Fibroblast of peridontal ligament (primary cell): ENCODE results near the gene TOM1L2.
A peak's percentile ranks its signal among the peaks of the same experiment; 100 is the strongest.

Experiments used
- DNase-seq: peaks from one replicate; pipeline ENCODE4 v3.0.0-alpha.2; 2010; ENCODE audit errors: extremely low read depth

The TOM1L2 gene

GRCh38 chr17:17994271-17995069, 22.3 kb upstream of the TOM1L2 start:
- peak; percentile 12 for DNase-seq

DNA sequence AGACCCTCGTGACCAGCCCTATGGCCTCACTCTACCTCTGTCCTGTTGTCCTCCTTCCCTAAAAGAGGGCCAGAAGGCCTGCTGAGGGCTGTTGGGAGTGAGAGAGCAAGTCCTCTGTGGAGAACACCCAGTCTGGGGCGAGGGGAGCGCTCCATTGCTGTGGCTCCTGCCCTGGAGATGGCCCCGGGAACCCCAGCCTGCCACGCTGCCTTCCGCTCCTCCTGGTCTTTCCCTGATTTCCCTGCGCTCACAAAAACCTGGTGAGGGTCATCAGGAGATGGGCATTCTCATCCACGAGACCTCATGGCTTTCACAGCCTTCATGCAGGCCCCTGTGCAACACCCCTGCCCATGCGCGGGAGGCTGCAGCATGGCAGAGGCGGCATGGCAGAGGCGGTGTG, 21.7 kb upstream of the TOM1L2 start:
- DNase-seq: no peak

GRCh38 chr17:17993366-17993765, 21.2 kb upstream of the TOM1L2 start:
- no peak for DNase-seq

- DNase-seq: no peak
Measured at GRCh38 chr17:17990282-17990681, 18.1 kb upstream of the TOM1L2 start.

GRCh38 chr17:17989618-17990017, 17.4 kb upstream of the TOM1L2 start:
- no peak for DNase-seq

DNA sequence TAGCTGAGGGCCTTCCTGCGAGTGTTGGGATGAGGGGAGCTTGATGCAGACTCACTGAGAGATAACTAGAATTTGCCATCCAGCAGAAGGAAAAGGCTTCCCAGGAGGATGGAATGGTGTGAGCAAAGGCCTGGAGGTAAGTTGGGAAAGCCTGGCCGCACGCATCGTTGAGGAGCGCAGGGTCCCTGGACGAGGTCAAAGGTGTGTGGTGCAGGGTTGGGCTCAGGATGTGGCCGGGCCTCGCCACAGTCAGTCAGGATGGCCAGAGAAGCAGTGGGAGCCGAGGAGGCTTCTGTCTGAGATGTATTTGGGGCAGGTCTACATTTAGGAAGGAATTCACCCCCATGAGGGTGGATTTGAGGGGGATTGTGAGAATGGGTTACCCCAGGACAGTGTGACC, 16.9 kb upstream of the TOM1L2 start:
- DNase-seq: no peak

DNA sequence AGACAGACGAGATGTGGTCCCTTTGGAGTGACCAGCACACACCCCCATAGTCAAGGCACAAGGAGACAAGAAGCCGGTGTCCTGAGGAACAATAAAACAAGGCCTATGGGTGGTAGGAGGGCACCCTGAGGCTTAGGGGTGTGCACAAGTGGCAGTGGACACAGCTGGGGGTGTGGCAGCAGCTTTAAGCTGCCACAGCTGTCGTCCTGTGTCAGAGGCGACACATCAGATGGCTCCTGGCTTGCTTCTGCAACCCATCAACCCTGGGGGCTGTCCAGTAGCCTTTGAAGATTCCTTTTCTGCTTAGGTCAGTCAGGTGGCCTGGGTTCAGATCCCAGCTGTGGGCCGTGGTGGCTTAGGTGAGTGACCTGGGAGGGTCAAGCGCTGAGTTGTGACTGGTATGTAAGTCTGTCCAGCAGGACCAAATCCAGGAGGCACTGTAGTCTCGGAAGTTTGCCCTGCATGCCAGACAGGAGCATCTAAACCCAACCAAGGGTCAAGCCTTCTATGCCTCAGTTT, 16.3 kb upstream of the TOM1L2 start:
- DNase-seq: no peak

DNA sequence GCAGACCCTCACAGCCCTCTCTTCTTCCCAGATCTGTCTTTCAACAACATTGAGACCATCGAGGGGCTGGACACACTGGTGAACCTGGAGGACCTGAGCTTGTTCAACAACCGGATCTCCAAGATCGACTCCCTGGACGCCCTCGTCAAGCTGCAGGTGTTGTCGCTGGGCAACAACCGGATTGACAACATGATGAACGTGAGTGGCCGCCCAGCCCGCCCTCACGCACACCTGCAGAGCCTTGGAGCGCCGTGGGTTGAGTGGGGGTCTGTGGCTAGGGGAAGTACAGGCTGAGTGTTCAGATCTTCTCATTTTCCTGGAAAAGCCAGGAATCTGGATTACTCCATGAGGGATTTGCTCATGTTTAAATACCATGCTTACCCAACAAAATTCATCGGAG, 15.7 kb upstream of the TOM1L2 start:
- no peak for DNase-seq

- DNase-seq: no peak
Measured at GRCh38 chr17:17987187-17987896, 15.1 kb upstream of the TOM1L2 start.

DNA sequence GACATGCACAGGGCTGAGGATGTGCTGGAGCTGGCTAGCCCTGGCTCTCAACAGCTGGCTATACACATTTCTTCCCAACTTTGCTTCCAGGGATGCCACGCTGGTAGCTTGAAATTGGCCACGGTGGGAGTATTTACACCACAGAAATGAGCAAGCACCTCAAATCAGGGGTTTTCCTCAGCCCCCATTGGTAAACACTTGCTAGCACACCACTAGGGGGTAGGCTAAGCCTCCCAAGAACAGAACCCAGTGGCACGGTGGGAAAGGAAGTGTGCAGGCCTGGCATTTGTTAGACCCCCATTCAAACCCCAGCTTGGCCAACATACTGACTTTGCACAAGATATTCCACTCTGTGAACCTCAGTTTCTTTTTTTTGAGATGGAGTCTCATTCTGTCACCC, 13.4 kb upstream of the TOM1L2 start:
- DNase-seq: no peak

GRCh38 chr17:17985153-17985552, 13.0 kb upstream of the TOM1L2 start:
- no peak for DNase-seq

DNA sequence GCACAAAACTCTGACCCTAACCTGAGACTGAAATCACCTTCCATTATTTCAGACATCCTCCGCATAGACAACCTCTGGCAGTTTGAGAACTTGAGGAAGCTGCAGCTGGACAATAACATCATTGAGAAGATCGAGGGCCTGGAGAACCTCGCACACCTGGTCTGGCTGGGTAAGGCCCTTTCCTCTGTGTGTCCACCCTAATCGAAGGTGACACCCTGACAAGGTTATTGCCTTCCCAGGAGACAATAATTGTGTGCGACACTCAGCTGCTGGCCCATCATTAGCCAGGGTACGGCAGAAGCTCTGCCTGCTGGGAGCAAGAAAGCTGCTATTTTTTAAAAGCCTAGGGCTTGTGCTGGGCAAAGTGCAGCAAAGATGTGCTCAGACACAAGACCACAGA, 11.6 kb upstream of the TOM1L2 start:
- no peak for DNase-seq

DNA sequence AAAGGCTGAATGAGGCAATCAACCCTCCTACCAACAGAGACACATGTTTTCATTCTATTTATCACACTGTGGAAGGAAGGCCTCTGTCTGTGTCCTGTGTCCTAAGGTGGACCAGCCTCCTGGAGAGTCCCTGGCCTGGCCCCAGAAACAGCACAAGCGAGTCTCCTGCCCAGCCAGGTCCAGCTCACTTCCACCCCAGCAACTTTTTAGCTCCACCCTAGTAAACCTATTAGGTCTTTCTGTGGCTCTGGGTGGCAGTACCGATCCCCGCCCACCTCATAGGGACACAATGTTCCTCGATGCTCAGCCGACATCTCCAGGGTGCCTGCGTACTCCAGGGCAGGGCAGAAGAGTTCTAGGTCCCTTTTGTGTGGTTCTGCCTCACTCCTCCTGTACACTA, 11.2 kb upstream of the TOM1L2 start:
- no peak for DNase-seq

GRCh38 chr17:17982801-17983200, 10.6 kb upstream of the TOM1L2 start:
- no peak for DNase-seq

- DNase-seq: no peak
Measured at GRCh38 chr17:17981330-17981729, 9.1 kb upstream of the TOM1L2 start.

GRCh38 chr17:17979778-17980177, 7.6 kb upstream of the TOM1L2 start:
- no peak for DNase-seq

- DNase-seq: no peak
Measured at GRCh38 chr17:17978481-17979424, 6.6 kb upstream of the TOM1L2 start.

DNA sequence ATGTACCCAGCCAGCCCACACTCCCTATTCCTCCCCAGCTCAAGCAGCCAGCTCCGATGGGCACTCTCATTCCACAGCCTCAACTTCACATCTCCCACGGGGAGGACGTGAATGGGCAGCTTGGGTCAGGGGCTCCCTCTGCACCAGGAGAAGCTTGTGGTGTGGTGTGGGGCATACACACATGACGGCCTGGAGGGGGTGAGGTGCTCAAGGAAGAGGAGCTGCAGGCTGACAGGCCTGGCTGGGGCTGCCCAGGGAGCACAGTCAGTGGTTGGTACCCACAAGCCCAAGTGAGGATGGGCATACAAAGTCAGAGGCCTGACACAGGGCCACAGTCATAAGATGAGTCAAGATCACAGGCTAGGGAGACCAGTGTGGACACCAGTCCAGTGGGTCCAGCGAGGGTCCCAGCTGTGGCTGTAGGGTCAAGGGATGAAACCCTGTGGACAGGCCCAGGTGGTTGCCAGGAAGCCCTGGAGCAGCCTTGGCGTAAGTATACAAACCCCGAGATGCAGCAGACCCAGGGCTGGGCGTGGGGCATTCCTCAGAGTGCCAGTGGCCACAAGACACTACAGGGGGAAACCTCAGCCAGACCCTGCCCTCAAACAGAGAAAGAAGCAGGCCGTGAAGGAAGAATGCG, 4.9 kb upstream of the TOM1L2 start:
- no peak for DNase-seq

DNA sequence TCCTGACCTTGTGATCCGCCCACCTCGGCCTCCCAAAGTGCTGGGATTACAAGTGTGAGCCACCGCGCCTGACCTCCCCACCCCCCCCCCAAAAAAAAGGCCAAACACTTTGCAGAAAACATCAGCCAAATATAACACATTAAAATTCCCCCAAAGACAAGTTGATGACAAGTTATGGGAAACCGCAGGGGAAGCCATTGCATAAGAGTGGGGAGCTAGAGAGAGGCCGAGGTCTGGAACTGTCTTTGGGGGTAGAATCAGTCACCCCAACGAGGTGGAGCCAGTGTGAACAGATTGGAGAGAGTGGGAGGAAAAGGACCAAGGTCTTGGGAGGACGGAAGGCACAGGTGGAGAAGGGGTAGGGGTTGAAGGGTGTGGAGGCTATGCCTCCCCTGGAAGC, 3.2 kb upstream of the TOM1L2 start:
- no peak for DNase-seq

- no peak for DNase-seq
Measured at GRCh38 chr17:17972952-17973254, 703 bp upstream of the TOM1L2 start.

DNA sequence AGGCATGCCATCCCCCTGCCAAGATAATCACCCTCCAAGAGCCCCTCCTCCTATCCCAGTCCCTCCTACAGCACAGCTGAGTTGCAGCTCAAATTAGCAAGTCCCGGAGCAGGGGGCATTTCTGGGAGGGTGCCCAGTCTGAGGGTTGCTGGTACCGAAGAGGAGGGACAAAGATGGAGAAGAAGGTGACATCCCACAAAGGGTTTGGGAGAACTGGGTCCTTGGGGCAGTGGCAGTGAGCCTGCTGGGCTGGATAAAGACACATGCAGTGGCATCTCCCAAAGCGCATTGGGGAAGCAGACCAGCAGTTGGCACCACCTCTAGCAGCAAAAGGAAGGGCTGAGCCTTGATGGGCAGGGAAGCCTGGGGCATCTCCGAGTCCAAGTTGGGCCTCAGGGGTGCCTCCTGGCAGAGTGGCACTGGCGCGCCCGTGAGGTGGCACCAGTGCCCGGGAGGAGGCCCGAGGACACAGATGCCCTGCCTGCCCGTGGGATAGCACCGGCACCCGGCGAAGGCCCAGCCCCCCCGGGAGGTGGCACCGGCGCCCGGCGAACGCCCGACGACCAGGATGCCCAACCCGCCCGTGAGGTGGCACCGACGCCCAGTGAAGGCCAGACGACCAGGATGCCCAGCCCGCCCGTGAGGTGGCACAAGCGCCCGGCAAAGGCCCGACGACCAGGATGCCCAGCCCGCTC, 622 bp downstream of the TOM1L2 start:
- DNase-seq: peak; percentile 25
